NCI-H2029 (cell line): ENCODE data around the gene LUZP1.

Source experiments
- DNase-seq: peaks from one replicate; lab custom pipeline; 2025; lab: John Stamatoyannopoulos, UW

Gene LUZP1

GRCh38 chr1:23188434-23188884 lies 19.8 kb upstream of the LUZP1 start:
- DNase-seq: no peak

DNA sequence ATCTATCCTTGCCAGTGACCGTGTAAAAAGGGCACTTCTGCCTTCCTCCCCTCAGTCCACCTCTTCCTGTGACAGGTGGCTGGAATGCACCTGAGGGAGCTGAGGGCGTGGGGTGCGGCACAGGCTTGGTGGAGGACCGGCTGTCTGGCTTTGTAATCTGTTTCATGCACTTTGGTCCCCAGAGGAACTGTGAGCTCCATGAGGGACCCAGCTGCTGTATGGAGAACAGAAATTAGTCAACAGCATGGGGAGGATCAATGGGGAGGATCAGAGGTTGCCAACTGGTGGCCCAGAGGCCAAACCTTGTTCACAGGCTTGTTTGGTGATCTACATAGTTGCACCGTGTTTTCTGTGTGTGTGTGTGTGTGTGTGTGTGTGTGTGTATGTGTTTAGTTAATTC lies 19.0 kb upstream of the LUZP1 start:
- DNase-seq: no peak

DNA sequence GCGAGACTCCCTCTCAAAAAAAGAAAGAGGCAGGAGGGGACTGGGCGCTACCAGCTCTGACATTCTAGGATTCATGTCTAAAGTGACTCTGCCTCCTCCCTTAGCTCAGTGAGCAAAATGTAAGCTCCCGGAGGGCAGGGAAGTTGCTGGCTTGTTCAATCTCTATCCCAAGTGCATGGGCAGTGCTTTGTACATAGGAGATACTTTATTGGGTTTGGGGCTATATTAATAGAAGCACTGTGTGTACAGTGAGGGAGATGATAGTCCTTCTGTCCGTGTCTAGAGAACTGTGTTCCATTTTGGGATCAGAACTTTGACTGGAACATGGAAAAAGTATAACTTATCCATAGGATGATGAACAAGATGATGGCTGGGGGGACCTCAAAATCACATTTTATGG lies 16.7 kb upstream of the LUZP1 start:
- no peak for DNase-seq

GRCh38 chr1:23184212-23184934 lies 15.7 kb upstream of the LUZP1 start:
- peak; percentile 8 for DNase-seq

- no peak for DNase-seq
These were observed 11.2 kb upstream of the LUZP1 start for GRCh38 chr1:23179862-23180261.

GRCh38 chr1:23178950-23179349 lies 10.3 kb upstream of the LUZP1 start:
- no peak for DNase-seq

DNA sequence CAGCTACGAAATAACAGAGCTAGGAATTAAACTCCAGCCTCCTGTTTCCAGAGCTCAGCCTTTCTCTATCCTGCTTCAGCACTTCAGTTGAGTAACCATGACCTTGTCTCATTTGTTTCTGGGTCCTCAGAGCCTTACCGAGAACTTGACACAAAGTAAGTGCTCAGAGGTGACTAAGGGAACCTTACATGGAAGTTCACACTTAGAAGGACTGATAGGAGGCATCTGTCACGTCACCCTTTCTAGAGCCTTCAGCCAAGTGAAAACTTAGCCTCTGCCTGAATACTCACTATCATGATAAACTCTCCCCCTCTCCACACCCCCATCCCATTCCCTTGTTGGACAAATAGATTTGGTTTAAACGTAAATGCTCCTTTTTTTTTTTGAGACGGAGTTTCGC lies 9.8 kb upstream of the LUZP1 start:
- DNase-seq: no peak

- DNase-seq: peak; percentile 68
These were observed 9.1 kb upstream of the LUZP1 start for GRCh38 chr1:23177438-23178380.

DNA sequence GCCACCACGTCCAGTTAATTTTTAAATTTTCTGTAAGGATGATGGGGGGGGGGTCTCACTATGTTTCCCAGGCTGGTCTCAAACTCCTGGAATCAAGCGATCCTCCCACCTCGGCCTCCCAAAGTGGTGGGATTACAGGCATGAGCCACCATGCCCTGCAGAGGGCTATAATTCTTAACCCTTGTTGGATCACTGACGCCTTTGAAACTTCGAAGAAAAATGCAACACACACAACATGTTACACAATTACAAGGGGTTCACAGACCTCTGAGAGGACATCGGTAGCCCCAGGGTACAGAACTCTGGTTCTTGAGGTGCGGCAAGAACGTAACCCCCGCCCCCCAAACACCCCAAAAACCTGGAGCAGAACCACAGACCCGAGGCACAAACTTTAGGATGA lies 8.4 kb upstream of the LUZP1 start:
- no peak for DNase-seq

GRCh38 chr1:23174426-23175110 lies 5.9 kb upstream of the LUZP1 start:
- DNase-seq: no peak

DNA sequence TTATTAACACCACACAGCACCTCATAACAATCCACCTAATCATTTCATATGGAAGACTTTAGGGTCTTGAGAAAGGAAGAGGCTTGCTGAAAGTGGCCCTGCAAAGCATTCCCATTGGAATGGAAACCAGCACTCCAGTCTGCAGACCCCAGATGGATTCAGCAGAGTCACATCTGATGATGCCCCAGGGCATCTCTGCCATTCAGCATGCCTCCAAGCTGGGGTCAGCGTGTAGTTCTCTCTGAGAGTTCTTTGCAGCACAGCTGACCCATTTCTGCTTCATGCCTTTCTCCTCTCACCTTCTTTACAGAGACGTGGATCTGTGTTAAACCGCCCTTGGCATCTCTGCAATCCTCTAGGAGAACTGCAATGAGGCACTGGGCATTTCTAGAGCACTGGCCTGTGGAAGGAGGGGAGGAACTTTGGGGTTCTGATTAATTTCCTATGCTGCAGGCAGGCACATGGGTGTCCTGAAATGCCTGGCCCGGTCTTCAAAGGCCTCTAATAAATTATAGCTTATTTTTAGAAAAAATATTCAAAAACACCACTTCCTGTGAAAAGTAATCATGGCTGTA lies 2.6 kb upstream of the LUZP1 start:
- no peak for DNase-seq

GRCh38 chr1:23169727-23170335 lies 1.2 kb upstream of the LUZP1 start:
- no peak for DNase-seq

DNA sequence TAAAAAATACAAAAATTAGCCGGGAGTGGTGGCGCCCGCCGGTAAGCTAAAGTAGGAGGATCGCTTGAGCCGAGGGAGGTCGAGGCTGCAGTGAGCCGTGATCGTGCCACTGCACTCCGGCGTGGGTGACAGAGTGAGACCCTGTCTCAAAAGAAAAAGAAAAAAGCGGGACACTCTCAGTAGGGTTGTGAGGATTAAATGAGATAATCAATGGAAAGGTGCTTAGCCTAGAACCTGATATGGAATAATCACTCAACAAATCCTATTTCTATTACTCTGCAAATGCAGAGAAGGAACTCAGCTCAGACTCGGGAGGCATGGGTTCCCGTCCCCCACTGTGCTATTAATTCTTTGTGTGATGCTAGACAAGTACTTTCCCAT lies 529 bp upstream of the LUZP1 start:
- DNase-seq: no peak

DNA sequence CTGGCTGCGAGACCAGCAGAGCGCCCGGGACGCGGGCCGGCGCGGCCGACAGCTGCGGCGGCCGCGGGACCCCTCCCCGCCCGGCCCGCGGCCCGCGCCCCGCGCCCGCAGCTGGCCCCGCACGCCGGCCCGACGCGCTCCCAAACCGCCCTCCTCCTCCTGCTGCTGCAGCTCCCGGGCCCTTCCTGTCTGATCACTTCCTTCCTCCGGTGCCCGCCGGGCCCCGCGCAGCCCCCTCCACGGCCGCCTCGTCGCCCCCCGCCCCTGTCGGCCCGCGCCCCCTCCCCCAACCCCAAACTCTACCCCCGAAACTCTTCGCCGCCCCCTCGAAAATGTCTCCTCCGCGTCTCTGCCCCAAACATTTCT lies 594 bp downstream of the LUZP1 start:
- DNase-seq: no peak

- no peak for DNase-seq
These were observed 1.1 kb downstream of the LUZP1 start for GRCh38 chr1:23167353-23168078.

GRCh38 chr1:23166854-23167253 lies 1.8 kb downstream of the LUZP1 start:
- no peak for DNase-seq

DNA sequence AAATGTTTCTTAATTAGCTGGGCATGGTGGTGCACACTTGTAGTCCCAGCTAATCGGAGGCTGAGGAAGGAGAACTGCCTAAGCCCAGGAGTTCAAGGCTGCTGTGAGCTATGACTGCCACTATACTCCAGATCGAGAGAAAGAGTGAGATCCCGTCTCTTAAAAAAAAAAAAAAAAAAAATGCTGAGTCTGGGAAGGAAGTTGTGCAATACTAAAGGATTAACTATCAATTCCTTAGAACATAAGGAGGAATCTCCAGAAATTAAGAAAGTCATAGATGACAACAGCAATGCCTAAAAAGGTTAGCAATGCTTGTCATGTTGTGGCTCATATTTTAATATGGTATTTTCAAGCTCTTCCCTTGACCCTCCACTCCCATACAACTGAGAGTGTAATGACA lies 5.3 kb downstream of the LUZP1 start:
- DNase-seq: no peak

GRCh38 chr1:23159963-23160877 lies 8.4 kb downstream of the LUZP1 start:
- no peak for DNase-seq

DNA sequence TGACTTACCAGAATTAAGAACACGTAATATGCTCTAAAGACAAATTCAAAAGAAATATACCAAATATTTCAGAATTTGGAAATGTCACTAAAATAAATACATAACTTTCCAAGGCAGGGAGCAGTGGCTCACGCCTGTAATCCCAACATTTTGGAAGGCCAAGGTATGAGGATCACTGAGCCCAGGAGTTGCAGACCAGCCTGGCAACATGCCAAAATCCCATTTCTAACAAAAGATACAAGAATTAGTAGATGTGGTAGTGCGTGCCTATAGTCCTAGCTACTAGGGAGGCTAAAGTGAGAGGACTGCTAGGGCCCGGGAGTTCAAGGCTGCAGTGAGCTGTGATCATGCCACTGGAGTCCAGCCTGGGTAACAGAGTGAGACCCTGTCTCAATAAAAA lies 11.7 kb downstream of the LUZP1 start:
- DNase-seq: no peak
